BJ (cell line): ENCODE results near the gene LALBA. TPM values are rescaled to one million over a fixed set of nuclear protein-coding genes. Genes with fewer than 3 reads are reported as not detected.
"Not testable (repeated sequence)": the region's sequence is repeated elsewhere in the genome, so short reads cannot be mapped to it uniquely, and the experiment has no call there.

Experiments
- CTCF ChIA-PET: fragments of 350-600 bp; formaldehyde crosslinking; extraction: SDS; loops from one replicate; lab custom pipeline; 2021; ENCODE audit warnings: antibody characterized with exemption, inconsistent platforms; lab: Yijun Ruan, JAX
- POLR2A ChIA-PET: fragments of 300-600 bp; sonication (Branson Sonifier 250); formaldehyde crosslinking; extraction: SDS; loops from one replicate; lab custom pipeline; 2021; ENCODE audit warnings: antibody characterized with exemption; lab: Charles Lee
- DNase-seq: peaks from one replicate; pipeline ENCODE4 v3.0.0-alpha.2; 2011; ENCODE audit warnings: low read depth
- H3K27me3 ChIP-seq: 2 replicates; pipeline ENCODE4 v1.6.0; 2011; ENCODE audit warnings: low read length; ENCODE audit not compliant: control insufficient read depth, insufficient read depth
- H3K36me3 ChIP-seq: 2 replicates; pipeline ENCODE4 v1.5.1; 2011; ENCODE audit warnings: low read length; ENCODE audit not compliant: control insufficient read depth, insufficient read depth
- H3K4me3 ChIP-seq: 2 replicates; pipeline ENCODE4 v1.5.1; 2011; ENCODE audit warnings: low read depth, mild to moderate bottlenecking, control low read depth, low read length
- polyA plus RNA-seq: library from polyadenylated mRNA; depleted of rRNA; stranded (reverse); fragments of >200 nt; gene quantifications from 2 replicates; pipeline ENCODE4 v1.2.3, GENCODE V29; 2011; rRNA removed
- TF ChIP-seq, protein P1 (sequence below): IDR thresholded peaks from 2 replicates; pipeline ENCODE4 v1.5.1; 2011; ENCODE audit warnings: low read depth, mild to moderate bottlenecking, control low read depth, inconsistent platforms, low read length, moderate library complexity; ENCODE audit not compliant: insufficient read depth

LALBA gene
- polyA plus RNA-seq, 1 experiment, result not detected

DNA sequence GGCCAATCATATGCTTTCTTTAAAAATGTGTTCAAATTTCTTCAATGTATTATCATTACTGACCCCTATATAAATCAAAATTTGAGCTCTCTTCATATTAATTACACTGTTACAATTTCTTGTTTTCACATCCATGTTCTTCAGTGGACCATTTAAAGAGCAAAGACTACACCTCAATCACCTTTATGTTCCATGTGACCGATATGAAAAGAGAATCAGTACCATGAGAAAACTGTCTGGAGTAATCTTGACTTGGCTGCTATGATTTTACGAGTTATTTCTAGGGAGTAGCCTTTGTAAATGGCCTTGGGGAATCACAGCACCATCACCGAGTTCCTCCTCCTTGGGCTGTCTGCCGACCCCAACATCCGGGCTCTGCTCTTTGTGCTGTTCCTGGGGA lies 44.5 kb downstream of the LALBA start, which contains the start of gene OR8S1:
OR8S1 (plus strand) TSS at position 301 of the 400 bp plus-strand sequence; CDS start at position 301, 0 bp downstream.
- H3K27me3 ChIP-seq, result peaks cover 5% of the 10 kb centered on the region
- ChIA-PET CTCF (no interaction called here), POLR2A (no interaction called here)
- DNase-seq, result no peak
- TF ChIP-seq, protein P1, sequence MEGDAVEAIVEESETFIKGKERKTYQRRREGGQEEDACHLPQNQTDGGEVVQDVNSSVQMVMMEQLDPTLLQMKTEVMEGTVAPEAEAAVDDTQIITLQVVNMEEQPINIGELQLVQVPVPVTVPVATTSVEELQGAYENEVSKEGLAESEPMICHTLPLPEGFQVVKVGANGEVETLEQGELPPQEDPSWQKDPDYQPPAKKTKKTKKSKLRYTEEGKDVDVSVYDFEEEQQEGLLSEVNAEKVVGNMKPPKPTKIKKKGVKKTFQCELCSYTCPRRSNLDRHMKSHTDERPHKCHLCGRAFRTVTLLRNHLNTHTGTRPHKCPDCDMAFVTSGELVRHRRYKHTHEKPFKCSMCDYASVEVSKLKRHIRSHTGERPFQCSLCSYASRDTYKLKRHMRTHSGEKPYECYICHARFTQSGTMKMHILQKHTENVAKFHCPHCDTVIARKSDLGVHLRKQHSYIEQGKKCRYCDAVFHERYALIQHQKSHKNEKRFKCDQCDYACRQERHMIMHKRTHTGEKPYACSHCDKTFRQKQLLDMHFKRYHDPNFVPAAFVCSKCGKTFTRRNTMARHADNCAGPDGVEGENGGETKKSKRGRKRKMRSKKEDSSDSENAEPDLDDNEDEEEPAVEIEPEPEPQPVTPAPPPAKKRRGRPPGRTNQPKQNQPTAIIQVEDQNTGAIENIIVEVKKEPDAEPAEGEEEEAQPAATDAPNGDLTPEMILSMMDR, result no peak
- H3K4me3 ChIP-seq, result no peak within 1 kb of the TSS
- no peaks in the 10 kb centered on the region for H3K36me3 ChIP-seq

GRCh38 chr12:48520381-48520780 lies 49.5 kb downstream of the LALBA start:
- H3K36me3 ChIP-seq, POLR2A ChIA-PET, DNase-seq, CTCF ChIA-PET, H3K4me3 ChIP-seq, H3K27me3 ChIP-seq: not testable (repeated sequence)

Other genes starting within 250 kb of the LALBA start
- 7.5 and 7.6 TPM in 2 replicates for gene ZNF641, start 219.1 kb downstream of the LALBA start, polyA plus RNA-seq
- gene ANP32D, start 97.5 kb downstream of the LALBA start, polyA plus RNA-seq, result not detected in 2 replicates
- not detected in 2 replicates for gene C12orf54, start 87.5 kb downstream of the LALBA start, polyA plus RNA-seq
- not detected in 2 replicates for gene OR8S1, start 44.4 kb downstream of the LALBA start, polyA plus RNA-seq
- 41.0 and 41.4 TPM in 2 replicates for gene KANSL2, start 112.2 kb upstream of the LALBA start, polyA plus RNA-seq
- 16.9 and 29.4 TPM in 2 replicates for gene CCNT1, start 146.7 kb upstream of the LALBA start, polyA plus RNA-seq
- 27.8 and 37.9 TPM in 2 replicates for gene ADCY6, start 219.0 kb upstream of the LALBA start, polyA plus RNA-seq
- 24.2 and 48.2 TPM in 2 replicates for gene CACNB3, start 248.4 kb upstream of the LALBA start, polyA plus RNA-seq